HG03280 (cell line): ENCODE data around the gene RPL15.

Source experiments
- ATAC-seq: cut with Tn5 transposase; IDR thresholded peaks from one replicate; pipeline ENCODE4 v1.9.1; 2021; ENCODE audit warnings: mild to moderate bottlenecking, moderate library complexity; ENCODE audit not compliant: unreplicated experiment

The RPL15 gene

DNA sequence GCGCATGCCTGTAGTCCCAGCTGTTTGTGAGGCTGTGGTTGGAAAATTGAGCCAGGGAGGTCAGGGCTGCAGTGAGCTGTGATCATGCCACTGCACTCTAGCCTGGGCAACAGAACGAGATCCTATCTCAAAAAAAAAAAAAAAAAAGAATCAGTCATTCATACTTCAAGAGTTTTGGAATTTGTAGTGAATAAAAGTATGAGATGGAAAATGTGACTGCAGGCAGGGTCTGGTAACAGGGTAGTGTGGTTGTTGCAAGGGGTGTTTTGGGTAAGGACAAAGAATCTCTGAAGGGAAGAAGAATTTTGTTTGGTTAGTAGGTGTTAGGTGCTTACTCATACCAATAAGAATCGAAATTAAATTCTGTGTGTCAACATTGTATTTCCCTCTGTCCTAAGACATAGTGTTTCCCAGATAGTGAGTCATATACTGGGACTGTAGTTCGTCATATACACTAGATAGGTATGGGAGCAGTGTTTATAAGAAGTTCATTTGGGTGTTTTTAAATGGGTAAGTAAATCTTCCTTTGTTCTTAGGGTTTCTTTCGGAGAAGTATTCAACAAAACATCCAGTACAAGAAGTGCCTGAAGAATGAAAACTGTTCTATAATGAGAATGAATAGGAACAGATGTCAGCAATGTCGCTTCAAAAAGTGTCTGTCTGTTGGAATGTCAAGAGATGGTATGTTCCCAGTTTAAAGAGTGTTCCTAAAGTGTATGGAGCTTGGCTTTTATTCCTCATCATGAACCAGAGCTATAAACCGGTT, 42.4 kb downstream of the RPL15 start:
- ATAC-seq: no peak

DNA sequence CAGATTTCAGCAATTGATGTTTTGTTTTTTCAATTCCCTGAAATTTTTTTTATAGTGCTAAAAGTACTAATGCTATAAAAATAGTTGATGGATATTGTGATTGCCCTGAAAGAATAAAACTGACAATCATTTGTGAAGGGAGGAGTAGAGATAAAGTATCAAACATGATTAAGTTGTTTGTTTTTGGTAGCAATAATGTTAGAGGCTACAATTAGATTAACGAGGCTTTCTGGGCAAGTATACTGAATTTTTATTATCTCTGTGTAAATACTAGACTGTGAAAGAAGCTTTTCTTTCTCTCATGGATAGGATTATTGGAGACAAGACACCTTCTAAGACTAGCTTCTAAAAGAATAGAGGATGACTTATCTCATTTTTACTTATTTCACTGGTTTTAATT, 43.7 kb downstream of the RPL15 start:
- no peak for ATAC-seq

DNA sequence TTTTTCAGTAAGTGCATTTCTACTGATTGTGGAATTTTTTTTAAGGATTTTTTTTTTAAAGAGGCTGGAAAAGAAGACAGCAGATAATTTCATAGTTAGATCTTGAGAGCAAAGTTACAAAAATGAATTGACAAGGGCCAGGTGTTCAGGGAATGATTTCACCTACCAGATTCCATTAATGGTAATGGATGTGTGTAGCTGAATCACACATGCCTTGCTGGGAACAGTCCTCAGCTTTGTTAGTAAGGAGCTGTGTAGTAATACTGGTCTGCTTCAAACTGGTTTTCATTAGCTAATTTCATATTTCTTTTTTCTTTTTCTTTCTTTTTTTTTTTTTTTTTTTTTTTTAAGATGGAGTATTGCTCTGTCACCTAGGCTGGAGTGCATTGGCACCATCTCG, 44.1 kb downstream of the RPL15 start:
- ATAC-seq: no peak

DNA sequence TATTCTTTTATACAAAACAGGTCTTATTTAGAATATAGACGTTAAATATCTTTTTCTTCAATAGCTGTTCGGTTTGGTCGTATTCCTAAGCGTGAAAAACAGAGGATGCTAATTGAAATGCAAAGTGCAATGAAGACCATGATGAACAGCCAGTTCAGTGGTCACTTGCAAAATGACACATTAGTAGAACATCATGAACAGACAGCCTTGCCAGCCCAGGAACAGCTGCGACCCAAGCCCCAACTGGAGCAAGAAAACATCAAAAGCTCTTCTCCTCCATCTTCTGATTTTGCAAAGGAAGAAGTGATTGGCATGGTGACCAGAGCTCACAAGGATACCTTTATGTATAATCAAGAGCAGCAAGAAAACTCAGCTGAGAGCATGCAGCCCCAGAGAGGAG, 45.0 kb downstream of the RPL15 start:
- no peak for ATAC-seq

DNA sequence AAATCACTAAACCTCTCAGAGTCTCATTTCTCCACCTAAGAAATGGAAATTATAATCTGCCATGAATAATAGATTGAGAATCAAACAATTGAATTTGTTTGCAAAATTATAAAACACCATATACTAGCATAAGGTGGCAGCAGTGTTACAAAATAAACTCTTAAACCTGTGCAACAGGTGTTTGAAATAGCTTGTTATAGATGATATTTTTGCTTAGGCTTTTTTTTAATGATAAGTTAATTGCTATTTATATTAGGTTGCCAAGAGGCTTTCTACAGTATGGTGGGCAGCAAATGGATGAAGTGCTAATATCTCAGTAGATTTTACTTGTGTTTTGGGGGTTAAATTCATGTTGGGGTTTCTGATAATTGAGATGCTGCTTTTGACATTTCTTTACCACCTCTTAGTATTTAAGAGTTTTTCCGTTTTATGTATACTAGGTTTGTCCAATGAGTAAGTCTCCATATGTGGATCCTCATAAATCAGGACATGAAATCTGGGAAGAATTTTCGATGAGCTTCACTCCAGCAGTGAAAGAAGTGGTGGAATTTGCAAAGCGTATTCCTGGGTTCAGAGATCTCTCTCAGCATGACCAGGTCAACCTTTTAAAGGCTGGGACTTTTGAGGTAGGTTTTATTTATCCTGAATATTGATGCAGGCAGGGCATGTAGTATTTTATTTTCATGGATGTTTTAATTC, 47.8 kb downstream of the RPL15 start:
- ATAC-seq: no peak

DNA sequence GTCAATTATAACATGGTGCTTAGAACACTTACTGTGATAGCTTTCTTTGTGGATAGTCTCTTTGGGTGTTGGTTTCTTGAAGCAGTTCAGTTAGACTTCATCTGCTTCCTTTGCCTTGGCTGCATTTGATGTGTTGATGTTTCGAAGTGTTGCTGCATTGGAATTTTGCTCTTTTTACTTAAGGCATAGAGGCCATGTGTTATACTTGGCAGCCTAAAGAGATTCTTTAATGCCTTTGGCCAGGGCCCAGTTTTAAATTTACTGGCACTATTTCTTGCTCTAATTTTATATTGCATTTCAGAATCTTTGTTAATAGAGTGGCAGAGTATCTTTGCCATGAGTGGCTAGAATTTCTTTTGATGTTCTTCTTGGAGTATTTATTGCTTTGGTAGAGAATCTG, 49.4 kb downstream of the RPL15 start:
- no peak for ATAC-seq

DNA sequence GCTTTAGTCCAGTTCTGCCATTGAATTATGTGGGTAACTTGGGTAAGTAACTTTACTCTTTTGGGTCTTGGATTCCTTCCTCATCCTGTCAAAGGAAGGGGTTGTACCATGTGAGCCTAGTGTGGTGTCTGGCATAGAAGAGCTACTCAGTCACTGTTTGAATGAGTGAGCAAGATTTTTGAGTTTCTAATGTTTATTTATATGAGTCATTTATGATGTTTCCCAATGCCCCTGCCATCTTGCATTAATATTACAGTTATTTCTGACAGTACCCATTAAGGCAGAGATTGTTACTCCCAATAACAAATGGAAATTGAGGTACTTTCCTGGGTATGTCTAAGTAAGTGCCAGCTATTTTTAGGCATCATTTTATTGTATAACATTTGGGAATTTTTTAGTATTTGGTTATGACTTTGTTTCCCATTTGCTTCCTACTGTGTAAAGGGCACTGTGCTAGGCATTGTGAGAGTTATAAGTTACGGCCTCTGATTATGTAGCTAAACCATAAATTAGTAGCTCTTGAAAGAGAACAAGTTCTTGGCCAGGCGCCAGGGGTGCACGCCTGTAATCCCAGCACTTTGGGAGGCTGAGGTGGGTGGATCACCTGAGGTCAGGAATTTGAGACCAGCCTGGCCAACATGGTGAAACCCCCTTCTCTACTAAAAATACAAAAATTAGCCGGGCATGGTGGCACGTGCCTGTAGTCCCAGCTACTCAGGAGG, 51.7 kb downstream of the RPL15 start:
- no peak for ATAC-seq

DNA sequence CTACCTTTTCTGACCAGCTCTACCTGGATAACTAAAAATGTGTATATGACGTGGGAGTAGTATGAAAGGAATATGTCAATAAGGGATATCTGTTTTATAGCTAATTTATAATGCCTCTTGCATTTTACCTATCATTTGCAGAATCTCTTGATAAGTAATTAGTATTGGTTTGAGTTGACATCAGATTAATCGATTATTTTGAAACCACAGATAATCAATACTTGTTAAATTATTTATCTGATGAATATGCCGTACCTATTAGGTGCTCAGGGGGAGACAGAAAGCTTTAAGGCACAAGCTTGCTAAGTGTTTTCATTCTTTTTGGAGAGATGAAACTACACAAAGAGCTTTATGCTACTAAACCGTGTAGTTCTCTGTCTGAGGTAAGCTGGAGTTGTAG, 52.5 kb downstream of the RPL15 start:
- no peak for ATAC-seq
